Testis (tissue), 2 donors: ENCODE measurements around the gene IL1RAPL2.

Experiments used
- POLR2A ChIP-seq: fragments of 450-650 bp; IDR thresholded peaks from one replicate; pipeline ENCODE4 v1.6.1; 2017; ENCODE audit warnings: antibody characterized with exemption, mild to moderate bottlenecking, moderate library complexity
- TF ChIP-seq, protein P1 (sequence below), 3 experiments: fragments of 450-650 bp in 2 of 3; fragments of 200-600 bp in 1 of 3; sonication (generic) in 1 of 3; IDR thresholded peaks; one replicate each; pipeline ENCODE4 v1.5.1; 2016 to 2019; ENCODE audit warnings: antibody characterized with exemption in 3 of 3, mild to moderate bottlenecking in 2 of 3, moderate library complexity in 1 of 3

DNA sequence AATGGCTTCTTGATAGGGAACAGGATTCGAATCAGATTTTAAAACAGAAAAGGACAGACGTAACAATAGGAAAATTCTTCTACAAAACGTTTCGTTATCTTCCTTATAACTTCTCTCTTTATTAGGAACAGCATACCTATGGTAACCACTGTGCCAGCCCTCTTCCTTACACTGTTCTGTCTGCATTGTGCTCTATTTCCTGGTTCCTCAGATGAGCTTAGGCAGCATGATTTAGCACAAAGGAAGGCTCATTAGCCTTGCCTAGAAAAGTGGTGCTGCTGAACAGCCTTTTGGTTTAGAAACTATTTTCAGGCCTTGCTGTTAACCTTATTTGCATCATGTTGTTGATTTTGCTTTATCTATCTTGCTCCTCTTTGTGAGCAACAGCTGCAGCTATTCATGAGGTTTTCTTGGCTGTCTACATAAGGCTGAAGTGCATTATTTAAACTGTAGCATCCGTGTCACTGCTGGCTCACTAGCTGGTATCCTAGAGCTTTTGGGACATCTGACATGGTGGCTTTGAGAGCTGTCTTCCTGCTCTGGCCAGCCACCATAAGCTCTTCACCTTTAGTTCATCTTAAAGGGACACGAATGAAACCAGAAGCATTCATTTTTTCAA is 1186.4 kb downstream of the IL1RAPL2 start:
- TF ChIP-seq, protein P1, sequence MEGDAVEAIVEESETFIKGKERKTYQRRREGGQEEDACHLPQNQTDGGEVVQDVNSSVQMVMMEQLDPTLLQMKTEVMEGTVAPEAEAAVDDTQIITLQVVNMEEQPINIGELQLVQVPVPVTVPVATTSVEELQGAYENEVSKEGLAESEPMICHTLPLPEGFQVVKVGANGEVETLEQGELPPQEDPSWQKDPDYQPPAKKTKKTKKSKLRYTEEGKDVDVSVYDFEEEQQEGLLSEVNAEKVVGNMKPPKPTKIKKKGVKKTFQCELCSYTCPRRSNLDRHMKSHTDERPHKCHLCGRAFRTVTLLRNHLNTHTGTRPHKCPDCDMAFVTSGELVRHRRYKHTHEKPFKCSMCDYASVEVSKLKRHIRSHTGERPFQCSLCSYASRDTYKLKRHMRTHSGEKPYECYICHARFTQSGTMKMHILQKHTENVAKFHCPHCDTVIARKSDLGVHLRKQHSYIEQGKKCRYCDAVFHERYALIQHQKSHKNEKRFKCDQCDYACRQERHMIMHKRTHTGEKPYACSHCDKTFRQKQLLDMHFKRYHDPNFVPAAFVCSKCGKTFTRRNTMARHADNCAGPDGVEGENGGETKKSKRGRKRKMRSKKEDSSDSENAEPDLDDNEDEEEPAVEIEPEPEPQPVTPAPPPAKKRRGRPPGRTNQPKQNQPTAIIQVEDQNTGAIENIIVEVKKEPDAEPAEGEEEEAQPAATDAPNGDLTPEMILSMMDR (IDR thresholded peaks at IDR 0.05), result no peak
- TF ChIP-seq POLR2A, result no peak
